RWPE2 (cell line): ENCODE data around the gene C3AR1.
A peak's percentile ranks its signal among the peaks of the same experiment; 100 is the strongest.
"Not testable (repeated sequence)": the region's sequence is repeated elsewhere in the genome, so short reads cannot be mapped to it uniquely, and the experiment has no call there.

Experiments used
- ATAC-seq: fragments of 200-7000 bp; cut with Tn5 transposase; 3 replicates; pipeline ENCODE4 v1.9.1; 2021; ENCODE audit warnings: low read depth
- DNase-seq: peaks from one replicate; pipeline ENCODE4 v3.0.0-alpha.2; 2020; ENCODE audit warnings: low spot score
- H3K27ac ChIP-seq: fragments of 450-650 bp; 2 replicates; pipeline ENCODE4 v1.5.1; 2017; ENCODE audit warnings: mild to moderate bottlenecking; ENCODE audit not compliant: poor library complexity, severe bottlenecking
- H3K27me3 ChIP-seq: fragments of 250-450 bp; sonication (Bioruptor Pico); 2 replicates; pipeline ENCODE4 v1.5.1; 2021; ENCODE audit warnings: mild to moderate bottlenecking, moderate library complexity; ENCODE audit not compliant: insufficient read depth, poor library complexity, severe bottlenecking
- H3K36me3 ChIP-seq: fragments of 250-450 bp; sonication (Bioruptor Pico); 2 replicates; pipeline ENCODE4 v1.5.1; 2020; ENCODE audit warnings: low read depth, mild to moderate bottlenecking, moderate library complexity
- H3K4me1 ChIP-seq: fragments of 250-450 bp; sonication (Bioruptor Pico); 2 replicates; pipeline ENCODE4 v1.5.1; 2021; ENCODE audit warnings: mild to moderate bottlenecking, moderate library complexity; ENCODE audit not compliant: insufficient read depth, poor library complexity, severe bottlenecking
- H3K4me3 ChIP-seq: fragments of 250-450 bp; sonication (Bioruptor Pico); 2 replicates; pipeline ENCODE4 v1.5.1; 2021; ENCODE audit warnings: mild to moderate bottlenecking, moderate library complexity; ENCODE audit not compliant: severe bottlenecking
- H3K9me3 ChIP-seq: fragments of 250-450 bp; sonication (Bioruptor Pico); 2 replicates; pipeline ENCODE4 v1.5.1; 2021; ENCODE audit warnings: mild to moderate bottlenecking, moderate library complexity; ENCODE audit not compliant: severe bottlenecking
- TF ChIP-seq, protein P1 (sequence below): fragments of 450-650 bp; IDR thresholded peaks from one replicate; pipeline ENCODE4 v1.5.1; 2017; ENCODE audit warnings: mild to moderate bottlenecking, moderate library complexity; ENCODE audit not compliant: poor library complexity, severe bottlenecking

The C3AR1 gene

DNA sequence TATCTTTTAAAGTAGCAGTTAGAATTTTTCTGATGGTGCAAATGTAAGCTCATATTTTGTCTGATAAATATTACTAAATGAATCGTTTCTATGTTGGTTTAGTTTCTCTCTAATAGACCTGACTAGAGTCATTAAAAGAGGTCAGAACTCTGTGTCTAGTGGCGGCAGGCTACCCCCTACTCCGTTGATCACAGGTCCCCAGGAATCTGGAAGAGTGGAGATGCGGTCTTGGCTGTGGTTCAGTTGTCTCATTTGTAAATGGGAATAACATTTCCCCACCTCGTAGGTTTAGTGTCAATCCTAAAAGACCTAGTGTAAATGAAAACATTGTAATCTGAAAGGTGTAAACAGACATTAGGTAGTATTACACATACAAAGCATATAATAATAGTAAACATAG lies 38.3 kb downstream of the C3AR1 start:
- no peak for ATAC-seq
- H3K27ac ChIP-seq, result peak overlapping the region; percentile 89
- H3K4me3 ChIP-seq, result no peak overlapping the region

DNA sequence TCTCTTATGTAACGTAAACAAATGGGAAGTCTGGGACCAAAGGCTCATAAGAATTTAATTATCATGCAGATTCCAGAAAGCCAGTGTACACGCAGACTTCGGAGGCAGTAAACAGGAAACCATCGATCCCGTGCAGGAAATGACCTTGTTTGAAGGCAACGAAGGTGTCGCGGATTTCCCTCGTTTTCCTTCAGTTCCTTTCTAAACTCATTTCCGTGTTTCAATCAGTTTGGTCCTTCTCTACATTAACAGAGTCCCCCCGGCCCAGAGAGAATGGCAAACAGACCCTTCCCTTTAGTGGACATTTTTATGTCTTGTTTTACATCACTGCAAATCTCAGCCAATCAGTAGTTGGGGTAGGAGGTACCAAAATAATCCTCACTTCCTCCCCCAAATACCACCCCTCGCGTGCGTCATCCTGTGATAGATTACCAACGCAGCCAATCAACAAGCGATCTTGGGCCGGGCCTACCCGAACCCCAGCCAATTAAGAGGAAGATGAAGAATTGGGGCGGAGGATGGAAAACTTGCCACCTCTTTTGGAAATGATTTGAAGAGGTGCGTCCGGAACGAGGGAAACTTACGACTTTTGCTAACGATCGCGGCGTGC lies 39.8 kb downstream of the C3AR1 start:
- H3K4me1 ChIP-seq, result no peaks in the 10 kb centered on the region
- H3K27ac ChIP-seq, result peak overlapping the region; percentile 89
- ATAC-seq (peak; percentile 95), DNase-seq (peak; percentile 82)
- H3K36me3 ChIP-seq, result no peaks in the 10 kb centered on the region
- H3K27me3 ChIP-seq, result no peaks in the 10 kb centered on the region
- TF ChIP-seq, protein P1, sequence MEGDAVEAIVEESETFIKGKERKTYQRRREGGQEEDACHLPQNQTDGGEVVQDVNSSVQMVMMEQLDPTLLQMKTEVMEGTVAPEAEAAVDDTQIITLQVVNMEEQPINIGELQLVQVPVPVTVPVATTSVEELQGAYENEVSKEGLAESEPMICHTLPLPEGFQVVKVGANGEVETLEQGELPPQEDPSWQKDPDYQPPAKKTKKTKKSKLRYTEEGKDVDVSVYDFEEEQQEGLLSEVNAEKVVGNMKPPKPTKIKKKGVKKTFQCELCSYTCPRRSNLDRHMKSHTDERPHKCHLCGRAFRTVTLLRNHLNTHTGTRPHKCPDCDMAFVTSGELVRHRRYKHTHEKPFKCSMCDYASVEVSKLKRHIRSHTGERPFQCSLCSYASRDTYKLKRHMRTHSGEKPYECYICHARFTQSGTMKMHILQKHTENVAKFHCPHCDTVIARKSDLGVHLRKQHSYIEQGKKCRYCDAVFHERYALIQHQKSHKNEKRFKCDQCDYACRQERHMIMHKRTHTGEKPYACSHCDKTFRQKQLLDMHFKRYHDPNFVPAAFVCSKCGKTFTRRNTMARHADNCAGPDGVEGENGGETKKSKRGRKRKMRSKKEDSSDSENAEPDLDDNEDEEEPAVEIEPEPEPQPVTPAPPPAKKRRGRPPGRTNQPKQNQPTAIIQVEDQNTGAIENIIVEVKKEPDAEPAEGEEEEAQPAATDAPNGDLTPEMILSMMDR, result no peak
- H3K4me3 ChIP-seq, result peak overlapping the region; percentile 63
- no peaks in the 10 kb centered on the region for H3K9me3 ChIP-seq

More for the DNA sequence above, 38.3 kb downstream of the C3AR1 start:
- TF ChIP-seq, protein P1, result no peak
- DNase-seq, result no peak
- H3K27me3 ChIP-seq, result no peaks in the 10 kb centered on the region
- no peaks in the 10 kb centered on the region for H3K4me1 ChIP-seq
- H3K9me3 ChIP-seq, result no peaks in the 10 kb centered on the region
- H3K36me3 ChIP-seq, result no peaks in the 10 kb centered on the region

DNA sequence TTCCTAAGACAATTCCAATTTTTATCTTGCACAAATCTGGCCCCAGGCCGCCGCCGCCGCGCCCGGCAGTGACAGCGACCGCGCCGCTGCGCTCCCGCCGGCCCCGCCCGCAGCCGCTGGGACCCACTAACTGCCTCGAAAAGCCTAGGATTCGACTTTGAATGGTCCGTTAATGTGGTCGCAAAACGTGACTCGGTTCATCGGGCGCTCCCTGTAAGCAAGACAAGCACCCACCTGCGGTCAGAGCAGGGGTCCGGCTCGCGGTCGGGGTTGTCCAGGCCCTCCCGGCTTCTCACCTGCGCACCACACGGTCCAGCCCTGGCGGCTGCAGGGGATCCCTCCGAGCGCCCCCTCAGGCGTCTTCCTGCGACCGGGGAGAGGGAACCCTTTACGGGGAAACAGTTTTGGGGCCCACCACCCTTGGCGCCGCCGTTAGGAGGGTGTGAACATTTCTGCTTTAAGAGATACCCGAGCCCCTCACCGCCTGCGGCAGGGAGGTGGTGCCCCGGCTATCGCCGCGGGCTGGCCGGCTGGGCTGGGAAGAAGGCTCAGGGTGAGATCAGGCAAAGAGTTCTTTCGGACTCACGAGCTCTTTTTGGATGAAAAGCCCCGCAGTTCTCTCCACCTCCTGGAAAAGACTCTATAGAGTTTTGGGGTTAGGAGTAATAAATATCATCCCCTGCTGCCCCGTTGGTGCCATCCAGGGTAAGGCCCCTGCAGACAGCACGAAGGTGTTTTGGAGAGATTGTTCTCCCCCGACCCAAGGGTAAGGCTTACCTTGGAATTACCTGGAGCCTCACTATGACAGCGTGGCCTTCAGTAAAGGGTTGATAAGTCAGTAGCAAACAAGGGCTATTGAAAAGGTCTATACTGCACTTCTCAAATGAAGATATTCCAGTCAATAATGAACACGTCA lies 47.2 kb downstream of the C3AR1 start:
- no peaks in the 10 kb centered on the region for H3K36me3 ChIP-seq
- no peak overlapping the region for H3K4me3 ChIP-seq
- no peaks in the 10 kb centered on the region for H3K27me3 ChIP-seq
- no peak overlapping the region for H3K27ac ChIP-seq
- no peak for ATAC-seq
- no peak for DNase-seq
- no peaks in the 10 kb centered on the region for H3K4me1 ChIP-seq
- TF ChIP-seq, protein P1, result no peak
- no peaks in the 10 kb centered on the region for H3K9me3 ChIP-seq

DNA sequence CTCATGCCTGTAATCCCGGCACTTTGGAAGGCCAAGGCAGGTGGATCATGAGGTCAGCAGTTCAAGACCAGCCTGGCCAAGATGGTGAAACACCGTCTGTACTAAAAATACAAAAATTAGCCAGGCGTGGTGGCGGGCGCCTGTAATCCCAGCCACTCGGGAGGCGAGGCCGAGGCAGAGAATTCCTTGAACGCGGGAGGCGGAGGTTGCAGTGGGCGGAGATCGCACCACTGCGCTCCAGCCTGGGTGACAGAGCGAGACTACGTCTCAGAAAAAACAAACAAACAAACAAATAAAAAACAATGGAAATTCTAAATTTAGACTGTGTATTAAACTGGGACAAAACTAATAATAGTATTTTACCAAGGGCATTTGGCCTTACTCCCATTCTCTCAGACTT lies 47.9 kb downstream of the C3AR1 start:
- H3K9me3 ChIP-seq, DNase-seq, H3K4me1 ChIP-seq, H3K27ac ChIP-seq, ATAC-seq, H3K27me3 ChIP-seq, H3K36me3 ChIP-seq, H3K4me3 ChIP-seq: not testable (repeated sequence)

DNA sequence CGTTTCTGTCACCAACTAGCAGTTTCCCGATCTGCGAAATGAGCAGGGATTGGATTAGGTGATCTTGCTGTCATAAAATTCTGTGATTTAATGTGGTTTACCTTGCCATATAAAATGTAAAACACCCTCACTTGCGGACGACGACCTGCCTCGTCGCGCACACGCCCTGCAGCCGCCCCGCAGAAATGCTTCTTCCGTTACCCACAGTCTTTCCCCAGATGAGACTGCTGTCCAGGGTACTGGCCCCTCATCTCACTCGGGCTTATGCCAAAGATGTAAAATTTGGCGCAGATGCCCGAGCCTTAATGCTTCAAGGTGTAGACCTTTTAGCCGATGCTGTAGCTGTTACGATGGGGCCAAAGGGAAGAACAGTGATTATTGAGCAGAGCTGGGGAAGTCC lies 51.3 kb downstream of the C3AR1 start:
- Histone ChIP-seq H3K4me3 (no peak overlapping the region), H3K9me3 (no peaks in the 10 kb centered on the region), H3K4me1 (no peaks in the 10 kb centered on the region), H3K27me3 (no peaks in the 10 kb centered on the region), H3K27ac (no peak overlapping the region), H3K36me3 (no peaks in the 10 kb centered on the region)
- DNase-seq (no peak), ATAC-seq (no peak)
- TF ChIP-seq, protein P1, result no peak
